GM18502 (cell line): ENCODE results near the gene RAB6A.

Source experiments
- ATAC-seq: cut with Tn5 transposase; IDR thresholded peaks from one replicate; pipeline ENCODE4 v1.9.1; 2021; ENCODE audit warnings: mild to moderate bottlenecking; ENCODE audit not compliant: unreplicated experiment, poor library complexity

Gene RAB6A

DNA sequence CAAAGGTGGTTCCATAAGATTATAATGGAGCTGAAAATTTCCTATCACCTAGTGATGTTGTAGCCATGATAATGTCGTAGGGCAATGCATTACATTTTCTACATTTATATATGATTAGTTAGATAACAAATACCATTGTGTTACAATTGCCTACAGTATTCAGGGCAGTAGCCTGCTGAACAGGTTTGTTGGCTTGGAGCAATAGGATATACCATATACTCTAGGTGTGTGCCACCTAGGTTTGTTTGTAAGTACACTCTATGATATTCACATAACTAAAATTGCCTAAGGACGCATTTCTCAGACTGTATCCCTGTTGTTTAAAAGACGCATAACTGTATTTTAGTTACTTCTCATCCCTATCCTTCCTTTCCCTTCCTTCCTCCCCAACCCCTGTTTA lies 100.9 kb downstream of the RAB6A start:
- ATAC-seq, result no peak

DNA sequence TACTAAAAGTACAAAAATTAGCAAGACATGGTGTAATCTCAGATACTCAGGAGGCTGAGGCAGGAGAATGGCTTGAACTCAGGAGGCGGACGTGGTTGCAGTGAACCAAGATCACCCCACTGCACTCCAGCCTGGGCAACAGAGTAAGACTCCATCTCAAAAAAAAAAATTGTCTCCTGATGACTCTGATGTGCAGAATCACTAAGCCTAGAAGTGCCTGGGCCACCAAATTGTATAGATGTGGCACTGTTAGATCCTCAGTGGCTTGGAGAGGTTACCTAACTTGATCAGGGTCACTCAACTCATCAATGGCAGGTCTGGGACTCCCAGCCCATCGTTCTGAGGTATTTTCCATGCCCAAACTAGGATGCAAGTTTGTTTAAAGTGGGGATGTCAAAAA lies 103.9 kb downstream of the RAB6A start:
- ATAC-seq, result no peak

- no peak for ATAC-seq
These were observed 105.2 kb downstream of the RAB6A start for GRCh38 chr11:73655686-73656085.

DNA sequence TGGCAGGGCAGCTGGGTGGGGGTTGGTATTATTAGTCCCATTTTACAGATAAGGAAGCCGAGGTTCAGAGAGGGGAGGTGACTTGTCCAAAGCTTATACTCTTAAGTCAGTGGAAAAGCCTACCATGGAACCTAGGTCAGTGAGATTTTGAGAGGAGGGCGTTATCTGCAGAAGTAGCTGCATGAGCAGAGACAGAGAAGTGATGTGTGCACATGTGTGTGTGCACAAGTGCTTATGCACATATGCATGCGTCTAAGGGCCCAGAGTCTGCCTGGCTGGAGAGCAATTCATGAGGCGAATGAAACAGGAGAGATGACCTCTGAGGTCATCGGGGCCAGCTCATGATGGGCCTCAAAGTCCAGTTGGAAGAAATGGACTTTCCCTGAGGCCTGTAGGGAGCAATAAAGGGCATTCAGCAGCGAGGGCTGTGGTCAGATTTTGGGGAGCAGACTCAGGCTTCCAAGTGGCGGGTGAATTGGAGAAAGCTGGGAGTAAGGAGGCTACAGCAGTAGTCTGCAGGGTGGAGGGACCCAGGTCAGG lies 106.3 kb downstream of the RAB6A start:
- no peak for ATAC-seq

DNA sequence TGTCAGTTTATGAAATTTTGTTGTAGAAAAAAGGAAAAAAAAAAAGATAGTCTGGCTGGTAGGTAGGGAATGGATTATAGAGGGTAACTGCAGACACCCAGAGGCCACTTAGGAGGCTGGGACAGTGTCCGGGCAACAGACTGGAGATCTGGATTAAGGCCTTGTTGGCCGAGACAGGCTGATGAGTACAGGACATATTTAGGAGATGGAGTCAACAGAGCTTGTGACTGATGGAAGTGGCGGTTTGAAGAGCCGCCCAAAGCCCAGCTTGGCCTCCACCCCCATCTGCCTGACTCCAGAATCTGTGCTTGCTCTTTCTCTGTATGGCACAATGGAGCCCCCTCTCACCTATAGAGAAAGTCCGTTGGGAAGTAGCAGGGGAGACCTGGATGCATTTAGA lies 106.9 kb downstream of the RAB6A start:
- no peak for ATAC-seq

- ATAC-seq, result no peak
These were observed 107.9 kb downstream of the RAB6A start for GRCh38 chr11:73652856-73653559.

DNA sequence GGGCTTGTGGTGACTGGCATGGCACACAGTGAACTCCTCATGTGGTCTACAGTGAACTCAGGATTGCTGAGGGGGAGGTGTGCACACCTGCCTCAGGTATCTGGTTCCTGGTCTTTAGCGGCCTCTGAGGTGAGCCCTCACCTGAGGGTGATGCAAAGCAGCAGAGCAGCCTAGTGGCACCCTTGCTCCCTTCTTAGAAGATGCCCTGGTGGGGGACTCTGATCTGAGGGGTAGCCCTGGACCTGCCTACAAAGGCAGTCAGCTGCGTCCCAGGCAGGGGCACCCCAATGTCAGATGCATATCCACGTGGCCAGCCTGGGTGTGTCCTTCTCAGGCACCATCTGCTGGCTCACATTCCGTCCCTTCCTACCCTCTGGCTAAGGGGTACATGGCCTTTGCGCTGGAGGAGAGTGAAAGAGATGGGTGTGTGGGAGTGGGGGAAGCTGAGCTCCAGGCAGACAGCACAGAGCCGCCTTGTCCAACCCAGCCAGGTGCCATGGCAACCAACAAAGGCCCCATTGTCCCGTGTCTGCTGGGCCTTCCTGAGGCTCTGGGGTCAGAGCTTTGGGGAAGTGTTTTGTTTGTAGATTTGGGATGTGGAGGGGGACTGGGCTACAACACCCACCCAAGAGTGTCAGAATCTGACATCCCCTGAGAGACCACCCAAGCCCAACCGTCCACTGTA lies 108.7 kb downstream of the RAB6A start:
- ATAC-seq, result no peak

DNA sequence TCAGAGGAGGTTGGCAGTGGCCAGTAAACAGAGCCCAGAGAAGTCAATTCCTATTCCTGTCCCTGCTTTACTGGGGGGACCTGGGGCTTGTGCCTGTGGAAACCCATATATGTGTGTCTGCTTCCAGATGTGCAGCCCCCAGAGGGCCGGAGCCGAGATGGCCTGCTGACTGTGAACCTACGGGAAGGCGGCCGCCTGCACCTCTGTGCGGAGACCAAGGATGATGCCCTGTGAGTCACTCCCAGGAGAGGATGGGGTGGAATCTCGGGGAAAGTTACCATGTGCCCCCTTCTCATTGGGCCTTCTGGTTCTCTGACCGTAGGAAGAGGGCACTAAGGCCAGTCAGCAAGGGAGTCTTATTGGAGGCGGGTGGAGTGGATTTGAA lies 109.2 kb downstream of the RAB6A start:
- no peak for ATAC-seq

DNA sequence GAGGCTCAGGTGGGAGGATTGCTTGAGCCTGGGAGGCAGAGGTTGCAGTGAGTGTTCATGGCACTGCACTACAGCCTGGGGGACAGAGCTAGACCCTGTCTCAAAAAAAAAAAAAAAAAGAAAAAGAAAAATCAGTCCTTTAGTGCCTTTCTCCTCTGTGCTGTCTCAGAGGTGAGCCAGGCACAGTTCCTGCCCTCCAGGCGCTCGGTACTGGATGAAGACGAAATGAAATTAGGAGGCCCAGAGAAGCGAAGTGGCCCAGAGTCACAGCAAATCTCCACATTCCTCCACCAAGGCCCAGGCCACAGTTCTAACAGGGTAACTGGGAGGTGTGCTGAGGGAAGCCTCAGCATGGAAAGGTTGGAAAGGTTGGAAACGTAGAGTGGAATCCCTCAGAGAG lies 109.6 kb downstream of the RAB6A start:
- ATAC-seq, result no peak

- ATAC-seq, result no peak
These were observed 110.5 kb downstream of the RAB6A start for GRCh38 chr11:73650400-73650799.

DNA sequence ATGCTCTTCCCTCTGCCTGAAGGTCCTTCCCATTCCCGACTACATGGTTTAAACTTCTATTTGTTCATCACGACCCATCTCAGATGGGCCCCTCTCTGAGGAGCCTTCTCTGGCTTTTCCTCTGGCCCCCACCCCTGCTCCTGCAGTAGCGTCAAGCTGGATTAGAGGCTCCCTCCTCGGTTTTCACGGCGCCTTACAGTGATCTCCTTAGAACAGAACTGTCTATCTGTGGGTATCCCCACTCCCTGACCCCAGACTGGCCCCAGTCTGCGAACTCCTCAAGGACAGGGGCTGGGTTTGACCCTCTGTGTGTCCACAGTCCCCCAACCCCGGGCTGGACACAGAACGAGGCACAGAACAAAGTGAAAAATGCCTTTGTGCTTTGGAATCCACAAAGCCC lies 111.7 kb downstream of the RAB6A start:
- ATAC-seq, result no peak

- no peak for ATAC-seq
These were observed 112.3 kb downstream of the RAB6A start for GRCh38 chr11:73648571-73649046.

GRCh38 chr11:73648121-73648520 lies 112.8 kb downstream of the RAB6A start:
- ATAC-seq, result no peak

DNA sequence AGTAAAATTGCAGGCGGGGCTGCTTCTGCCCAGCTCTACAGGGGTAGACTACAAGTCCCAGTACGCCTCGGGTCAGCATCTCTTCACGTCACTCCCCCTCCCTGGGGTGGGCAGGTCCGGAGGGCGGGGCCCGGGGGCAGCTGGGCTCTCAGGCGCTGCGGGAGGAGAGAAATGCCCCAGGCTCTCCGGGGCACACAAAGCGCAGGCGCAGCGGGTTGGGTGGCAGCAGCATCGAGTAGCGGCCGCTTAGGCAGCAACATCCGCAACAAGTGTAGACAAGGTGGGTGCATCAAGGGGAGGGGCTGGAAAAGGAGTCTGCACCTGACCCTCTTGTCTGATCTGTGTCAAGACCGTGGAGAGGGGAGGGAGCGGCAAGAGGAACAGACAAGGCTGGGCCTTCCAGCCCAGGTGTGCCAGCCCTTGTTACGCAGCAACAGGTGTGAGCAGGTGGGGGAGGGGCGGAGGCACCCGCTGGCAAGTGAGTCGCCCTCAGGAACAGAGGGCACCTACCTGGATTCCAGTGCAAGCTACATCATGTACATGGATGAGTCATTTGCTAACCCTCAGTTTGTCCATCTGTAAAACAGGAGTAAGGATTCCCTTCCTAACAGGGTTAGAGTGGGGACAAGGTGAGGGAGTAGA lies 113.3 kb downstream of the RAB6A start:
- peak; percentile 58 for ATAC-seq

DNA sequence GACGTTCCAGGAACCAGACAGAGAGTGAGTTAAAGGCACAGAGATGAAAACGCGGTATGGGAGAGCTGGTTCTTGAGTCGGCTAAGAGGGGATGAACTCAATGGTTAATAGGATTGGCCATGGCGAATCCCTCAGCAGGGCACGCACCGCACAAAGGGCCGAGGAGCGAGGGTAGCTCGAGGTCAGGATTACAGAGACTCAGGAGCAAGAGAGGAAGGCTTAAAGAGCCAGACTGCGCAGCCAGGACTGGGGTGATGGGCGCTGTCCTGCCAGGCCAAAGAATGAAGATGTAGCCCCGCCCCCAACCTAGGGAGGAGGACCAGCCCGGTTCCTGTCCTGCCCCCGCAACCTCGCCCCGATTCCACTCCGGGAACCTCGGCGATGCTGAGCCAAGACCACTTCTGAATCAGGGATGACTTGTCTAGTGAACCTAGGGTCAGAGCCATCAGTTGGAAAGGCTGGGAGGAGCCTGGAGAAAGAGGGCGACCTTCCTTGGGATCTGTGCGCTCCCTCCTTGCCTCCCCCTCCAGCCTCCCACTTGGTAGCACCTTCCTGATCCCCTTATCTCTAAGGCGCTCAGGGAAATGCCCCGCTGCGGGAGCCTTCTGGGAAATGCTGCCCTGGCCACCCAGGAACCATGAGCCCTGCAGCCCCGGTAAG lies 114.8 kb downstream of the RAB6A start, which contains the start of gene PLEKHB1:
TSS of gene PLEKHB1 (plus strand) at position 610 of the 660 bp plus-strand sequence. CDS start at position 638, 28 bp downstream.
- ATAC-seq, result no peak

- no peak for ATAC-seq
These were observed 115.5 kb downstream of the RAB6A start for GRCh38 chr11:73645121-73645969.

- no peak for ATAC-seq
These were observed 119.2 kb downstream of the RAB6A start for GRCh38 chr11:73641668-73642067.

DNA sequence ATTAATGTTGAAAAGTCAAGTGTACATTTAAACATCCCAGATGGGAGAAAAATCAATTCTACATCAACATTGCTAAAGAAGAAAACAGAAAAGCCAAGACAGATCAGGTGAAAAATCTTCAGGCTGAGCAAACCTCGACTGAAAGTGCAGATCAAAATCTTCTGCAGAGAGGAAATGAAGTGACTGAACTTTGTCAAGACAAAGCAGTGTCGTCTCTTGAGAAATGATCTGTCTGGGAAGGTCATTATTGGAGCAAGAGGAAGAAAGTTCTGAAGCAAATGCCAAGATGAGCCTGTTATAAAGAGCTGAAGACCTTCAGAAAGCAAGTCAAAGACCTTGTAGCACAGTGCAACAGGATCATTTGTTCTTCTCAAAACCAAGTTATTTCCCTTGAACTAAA lies 120.3 kb downstream of the RAB6A start:
- ATAC-seq, result no peak

GRCh38 chr11:73637012-73637411 lies 123.9 kb downstream of the RAB6A start:
- no peak for ATAC-seq

- no peak for ATAC-seq
These were observed 124.6 kb downstream of the RAB6A start for GRCh38 chr11:73636249-73636648.
